Neural cell (in vitro differentiated cells): ENCODE measurements around the gene FRMPD4. TPM values are rescaled to one million over a fixed set of nuclear protein-coding genes. Genes with fewer than 3 reads are reported as not detected.

Experiments
- H2AFZ ChIP-seq: fragments of 200-600, 300-800 bp; sonication (generic), shearing (Covaris generic); 2 replicates; pipeline ENCODE4 v1.6.0; 2014; ENCODE audit warnings: low read depth, mild to moderate bottlenecking, antibody characterized with exemption, low read length, moderate library complexity
- H3F3A ChIP-seq: fragments of 200-600 bp; shearing (Covaris generic); 2 replicates; pipeline ENCODE4 v1.6.1; 2016; ENCODE audit warnings: mild to moderate bottlenecking, moderate library complexity, mixed read lengths, antibody characterized with exemption, low read length; ENCODE audit not compliant: insufficient read depth, poor library complexity, severe bottlenecking
- H3K27ac ChIP-seq: fragments of 200-600, 300-800 bp; sonication (generic), shearing (Covaris generic); 2 replicates; pipeline ENCODE4 v1.5.1; 2014; ENCODE audit warnings: mild to moderate bottlenecking, low read length, moderate library complexity
- H3K27me3 ChIP-seq: fragments of 300-800, 200-600 bp; sonication (generic), shearing (Covaris generic); 2 replicates; pipeline ENCODE4 v1.6.0; 2014; ENCODE audit warnings: mild to moderate bottlenecking, low read depth, low read length, moderate library complexity; ENCODE audit not compliant: insufficient read depth
- H3K36me3 ChIP-seq: fragments of 300-800, 200-600 bp; sonication (generic), shearing (Covaris generic); 2 replicates; pipeline ENCODE4 v1.5.1; 2014; ENCODE audit warnings: mild to moderate bottlenecking, antibody characterized with exemption, low read length, moderate library complexity; ENCODE audit not compliant: insufficient read depth
- H3K4me2 ChIP-seq: fragments of 300-800, 200-600 bp; sonication (generic), shearing (Covaris generic); 2 replicates; pipeline ENCODE4 v1.6.0; 2014; ENCODE audit warnings: mild to moderate bottlenecking, low read length
- H3K4me3 ChIP-seq: fragments of 300-800, 200-600 bp; sonication (generic), shearing (Covaris generic); 2 replicates; pipeline ENCODE4 v1.5.1; 2014; ENCODE audit warnings: mild to moderate bottlenecking, low read length, moderate library complexity
- H3K79me2 ChIP-seq: fragments of 200-600 bp; shearing (Covaris generic); replicated peaks from 2 replicates; pipeline ENCODE4 v1.6.0; 2014; ENCODE audit warnings: mild to moderate bottlenecking, low read length, moderate library complexity; ENCODE audit not compliant: insufficient read depth
- H3K9ac ChIP-seq: fragments of 300-800, 200-600 bp; sonication (generic), shearing (Covaris generic); 2 replicates; pipeline ENCODE4 v1.6.1; 2016; ENCODE audit warnings: mild to moderate bottlenecking, low read length, mixed read lengths
- H3K9me2 ChIP-seq: fragments of 200-600 bp; shearing (Covaris generic); 2 replicates; pipeline ENCODE4 v1.6.1; 2016; ENCODE audit warnings: mild to moderate bottlenecking, low read length, mixed read lengths; ENCODE audit not compliant: insufficient read depth
- H3K9me3 ChIP-seq: fragments of 200-600, 300-800 bp; sonication (generic), shearing (Covaris generic); 2 replicates; pipeline ENCODE4 v1.6.1; 2016; ENCODE audit warnings: mild to moderate bottlenecking, mixed run types, low read length, moderate library complexity, mixed read lengths
- H4K20me1 ChIP-seq: fragments of 200-600 bp; shearing (Covaris generic); 2 replicates; pipeline ENCODE4 v1.6.1; 2016; ENCODE audit warnings: mild to moderate bottlenecking, mixed run types; ENCODE audit not compliant: insufficient read depth
- EP300 ChIP-seq: fragments of 450-650 bp; conservative IDR thresholded peaks from 2 replicates; pipeline ENCODE4 v1.6.1; 2014; ENCODE audit warnings: antibody characterized with exemption, mild to moderate bottlenecking, moderate library complexity; ENCODE audit not compliant: poor library complexity, severe bottlenecking
- EZH2 ChIP-seq: fragments of 200-600, 300-800 bp; shearing (Covaris generic), sonication (generic); IDR thresholded peaks from 2 replicates; pipeline ENCODE4 v1.6.1; 2014; ENCODE audit warnings: antibody characterized with exemption, low read length, borderline replicate concordance, mild to moderate bottlenecking; ENCODE audit not compliant: insufficient read depth, poor library complexity, severe bottlenecking
- MXI1 ChIP-seq: fragments of 450-650 bp; conservative IDR thresholded peaks from 2 replicates; pipeline ENCODE4 v1.6.1; 2014; ENCODE audit warnings: antibody characterized with exemption, mild to moderate bottlenecking; ENCODE audit not compliant: poor library complexity, severe bottlenecking
- POLR2AphosphoS5 ChIP-seq: IDR thresholded peaks from 2 replicates; pipeline ENCODE4 v1.6.1; 2012
- RAD21 ChIP-seq: fragments of 450-650 bp; conservative IDR thresholded peaks from 2 replicates; pipeline ENCODE4 v1.6.1; 2014; ENCODE audit warnings: antibody characterized with exemption, mild to moderate bottlenecking, moderate library complexity
- SMC3 ChIP-seq: fragments of 450-650 bp; conservative IDR thresholded peaks from 2 replicates; pipeline ENCODE4 v1.6.1; 2014; ENCODE audit warnings: antibody characterized with exemption, mild to moderate bottlenecking, moderate library complexity; ENCODE audit not compliant: poor library complexity
- TAF1 ChIP-seq: IDR thresholded peaks from 2 replicates; pipeline ENCODE4 v1.6.1; 2012; ENCODE audit warnings: low read depth
- polyA plus RNA-seq: library from polyadenylated mRNA; depleted of rRNA; stranded (reverse); fragments of >200 nt; gene quantifications from 2 replicates; pipeline ENCODE4 v1.2.3, GENCODE V29; 2014
- TF ChIP-seq, protein P1 (sequence below): IDR thresholded peaks from 2 replicates; pipeline ENCODE4 v1.6.1; 2012; ENCODE audit warnings: borderline replicate concordance
- TF ChIP-seq, protein P2 (sequence below): fragments of 450-650 bp; IDR thresholded peaks from 2 replicates; pipeline ENCODE4 v1.5.1; 2014; ENCODE audit warnings: antibody characterized with exemption, mild to moderate bottlenecking, moderate library complexity; ENCODE audit not compliant: poor library complexity, severe bottlenecking

The FRMPD4 gene
- polyA plus RNA-seq, 1 donor from 2014 or later: 1.2 TPM

- H3F3A ChIP-seq: no peaks in the 10 kb centered on the region
- H3K27me3 ChIP-seq: no peaks in the 10 kb centered on the region
- H4K20me1 ChIP-seq: no peaks in the 10 kb centered on the region
- no peaks in the 10 kb centered on the region for H3K9me3 ChIP-seq
- H3K27ac ChIP-seq: no peak overlapping the region
- no peak for TF ChIP-seq EZH2
- no peak for TF ChIP-seq MXI1
- no peak for TF ChIP-seq POLR2AphosphoS5
- TF ChIP-seq SMC3: no peak
- no peak overlapping the region for H3K9ac ChIP-seq
- H3K79me2 ChIP-seq: no peaks in the 10 kb centered on the region
- H3K4me3 ChIP-seq: no peak overlapping the region
- no peaks in the 10 kb centered on the region for H3K9me2 ChIP-seq
- H3K36me3 ChIP-seq: no peaks in the 10 kb centered on the region
- H3K4me2 ChIP-seq: no peak overlapping the region
- H2AFZ ChIP-seq: no peak overlapping the region
Measured at GRCh38 chrX:12554206-12554605, 415.9 kb downstream of the FRMPD4 start.

GRCh38 chrX:12563121-12563520 lies 424.8 kb downstream of the FRMPD4 start:
- Histone ChIP-seq H3F3A (no peaks in the 10 kb centered on the region), H2AFZ (no peak overlapping the region), H3K27me3 (no peaks in the 10 kb centered on the region), H3K4me3 (no peak overlapping the region), H3K36me3 (no peaks in the 10 kb centered on the region), H4K20me1 (no peaks in the 10 kb centered on the region), H3K4me2 (no peak overlapping the region), H3K9ac (no peak overlapping the region), H3K9me2 (no peaks in the 10 kb centered on the region), H3K27ac (no peak overlapping the region), H3K79me2 (no peaks in the 10 kb centered on the region), H3K9me3 (no peaks in the 10 kb centered on the region)
- no peak for TF ChIP-seq EP300
- TF ChIP-seq EZH2: no peak
- no peak for TF ChIP-seq SMC3
- TF ChIP-seq RAD21: no peak
- TF ChIP-seq TAF1: no peak
- no peak for TF ChIP-seq POLR2AphosphoS5
- TF ChIP-seq, protein P1, sequence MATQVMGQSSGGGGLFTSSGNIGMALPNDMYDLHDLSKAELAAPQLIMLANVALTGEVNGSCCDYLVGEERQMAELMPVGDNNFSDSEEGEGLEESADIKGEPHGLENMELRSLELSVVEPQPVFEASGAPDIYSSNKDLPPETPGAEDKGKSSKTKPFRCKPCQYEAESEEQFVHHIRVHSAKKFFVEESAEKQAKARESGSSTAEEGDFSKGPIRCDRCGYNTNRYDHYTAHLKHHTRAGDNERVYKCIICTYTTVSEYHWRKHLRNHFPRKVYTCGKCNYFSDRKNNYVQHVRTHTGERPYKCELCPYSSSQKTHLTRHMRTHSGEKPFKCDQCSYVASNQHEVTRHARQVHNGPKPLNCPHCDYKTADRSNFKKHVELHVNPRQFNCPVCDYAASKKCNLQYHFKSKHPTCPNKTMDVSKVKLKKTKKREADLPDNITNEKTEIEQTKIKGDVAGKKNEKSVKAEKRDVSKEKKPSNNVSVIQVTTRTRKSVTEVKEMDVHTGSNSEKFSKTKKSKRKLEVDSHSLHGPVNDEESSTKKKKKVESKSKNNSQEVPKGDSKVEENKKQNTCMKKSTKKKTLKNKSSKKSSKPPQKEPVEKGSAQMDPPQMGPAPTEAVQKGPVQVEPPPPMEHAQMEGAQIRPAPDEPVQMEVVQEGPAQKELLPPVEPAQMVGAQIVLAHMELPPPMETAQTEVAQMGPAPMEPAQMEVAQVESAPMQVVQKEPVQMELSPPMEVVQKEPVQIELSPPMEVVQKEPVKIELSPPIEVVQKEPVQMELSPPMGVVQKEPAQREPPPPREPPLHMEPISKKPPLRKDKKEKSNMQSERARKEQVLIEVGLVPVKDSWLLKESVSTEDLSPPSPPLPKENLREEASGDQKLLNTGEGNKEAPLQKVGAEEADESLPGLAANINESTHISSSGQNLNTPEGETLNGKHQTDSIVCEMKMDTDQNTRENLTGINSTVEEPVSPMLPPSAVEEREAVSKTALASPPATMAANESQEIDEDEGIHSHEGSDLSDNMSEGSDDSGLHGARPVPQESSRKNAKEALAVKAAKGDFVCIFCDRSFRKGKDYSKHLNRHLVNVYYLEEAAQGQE: no peak
- TF ChIP-seq MXI1: no peak
- TF ChIP-seq, protein P2, sequence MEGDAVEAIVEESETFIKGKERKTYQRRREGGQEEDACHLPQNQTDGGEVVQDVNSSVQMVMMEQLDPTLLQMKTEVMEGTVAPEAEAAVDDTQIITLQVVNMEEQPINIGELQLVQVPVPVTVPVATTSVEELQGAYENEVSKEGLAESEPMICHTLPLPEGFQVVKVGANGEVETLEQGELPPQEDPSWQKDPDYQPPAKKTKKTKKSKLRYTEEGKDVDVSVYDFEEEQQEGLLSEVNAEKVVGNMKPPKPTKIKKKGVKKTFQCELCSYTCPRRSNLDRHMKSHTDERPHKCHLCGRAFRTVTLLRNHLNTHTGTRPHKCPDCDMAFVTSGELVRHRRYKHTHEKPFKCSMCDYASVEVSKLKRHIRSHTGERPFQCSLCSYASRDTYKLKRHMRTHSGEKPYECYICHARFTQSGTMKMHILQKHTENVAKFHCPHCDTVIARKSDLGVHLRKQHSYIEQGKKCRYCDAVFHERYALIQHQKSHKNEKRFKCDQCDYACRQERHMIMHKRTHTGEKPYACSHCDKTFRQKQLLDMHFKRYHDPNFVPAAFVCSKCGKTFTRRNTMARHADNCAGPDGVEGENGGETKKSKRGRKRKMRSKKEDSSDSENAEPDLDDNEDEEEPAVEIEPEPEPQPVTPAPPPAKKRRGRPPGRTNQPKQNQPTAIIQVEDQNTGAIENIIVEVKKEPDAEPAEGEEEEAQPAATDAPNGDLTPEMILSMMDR: no peak
